ENCODE data around the gene PACS2.

- TF ChIP-seq CTCF (IDR thresholded peaks at IDR 0.05), result no peak
- no peak for TF ChIP-seq POLR2A (IDR thresholded peaks at IDR 0.05)
- no peak for TF ChIP-seq EP300 (IDR thresholded peaks at IDR 0.05)
- no peak for TF ChIP-seq POLR2AphosphoS5 (IDR thresholded peaks at IDR 0.05)
Measured at GRCh38 chr14:105411017-105411941, 96.7 kb downstream of the PACS2 start.
